Activated naive CD8-positive, alpha-beta T cell (primary cell): Measurements from ENCODE around the gene CA11.

Experiments used
- H3K27ac Mint-ChIP-seq: one replicate; pipeline ENCODE4 v1.8.0; 2021; ENCODE audit warnings: mixed read lengths
- H3K27me3 Mint-ChIP-seq: one replicate; pipeline ENCODE4 v1.8.0; 2021; ENCODE audit warnings: mixed read lengths
- H3K36me3 Mint-ChIP-seq: one replicate; pipeline ENCODE4 v1.8.0; 2021; ENCODE audit warnings: mixed read lengths
- H3K4me1 Mint-ChIP-seq: one replicate; pipeline ENCODE4 v1.8.0; 2021; ENCODE audit warnings: low read depth, mixed read lengths
- H3K4me3 Mint-ChIP-seq: one replicate; pipeline ENCODE4 v1.8.0; 2021; ENCODE audit warnings: mild to moderate bottlenecking, mixed read lengths
- H3K9me3 Mint-ChIP-seq: one replicate; pipeline ENCODE4 v1.8.0; 2021; ENCODE audit warnings: low read depth, mixed read lengths

Gene CA11

DNA sequence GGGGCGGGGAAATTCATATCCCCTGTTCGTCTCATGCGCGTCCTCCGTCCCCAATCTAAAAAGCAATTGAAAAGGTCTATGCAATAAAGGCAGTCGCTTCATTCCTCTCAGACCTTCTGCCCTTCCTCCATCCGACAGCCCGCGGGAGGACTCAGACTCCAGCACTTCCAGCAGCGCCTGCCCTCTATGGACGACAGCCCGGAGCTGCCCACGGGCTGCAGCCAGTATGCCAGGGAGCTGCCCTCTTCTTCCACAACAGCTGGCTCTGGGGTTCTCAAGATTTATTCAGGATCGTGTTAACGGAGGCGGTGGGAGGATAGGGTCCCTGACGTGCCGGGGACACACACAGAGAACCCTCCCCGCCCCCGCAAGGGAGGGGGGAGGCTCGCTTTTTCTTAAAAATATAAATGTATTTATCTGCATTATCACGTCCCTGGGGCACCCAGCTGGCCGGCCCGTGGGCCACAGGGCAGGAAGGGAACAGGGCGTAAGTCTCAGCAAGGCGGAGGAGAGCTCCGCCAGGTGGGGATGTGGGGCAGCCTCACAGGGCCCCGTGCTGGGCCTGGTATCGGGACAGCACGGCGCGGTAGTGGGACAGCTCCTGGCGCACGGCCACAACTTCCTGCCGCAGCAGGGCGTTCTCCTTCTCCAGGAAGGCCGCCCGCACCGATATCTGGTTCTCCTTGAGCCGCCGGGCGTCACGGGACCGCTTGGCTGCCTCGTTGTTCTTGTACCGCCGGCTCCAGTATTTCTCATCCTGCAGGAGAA is 15.5 kb downstream of the CA11 start:
- Mint-ChIP-seq H3K27ac (no peak overlapping the region), H3K27me3 (no peaks in the 10 kb centered on the region), H3K4me3 (no peak overlapping the region), H3K36me3 (no peaks in the 10 kb centered on the region), H3K9me3 (no peaks in the 10 kb centered on the region), H3K4me1 (peaks cover 42% of the 10 kb centered on the region)

DNA sequence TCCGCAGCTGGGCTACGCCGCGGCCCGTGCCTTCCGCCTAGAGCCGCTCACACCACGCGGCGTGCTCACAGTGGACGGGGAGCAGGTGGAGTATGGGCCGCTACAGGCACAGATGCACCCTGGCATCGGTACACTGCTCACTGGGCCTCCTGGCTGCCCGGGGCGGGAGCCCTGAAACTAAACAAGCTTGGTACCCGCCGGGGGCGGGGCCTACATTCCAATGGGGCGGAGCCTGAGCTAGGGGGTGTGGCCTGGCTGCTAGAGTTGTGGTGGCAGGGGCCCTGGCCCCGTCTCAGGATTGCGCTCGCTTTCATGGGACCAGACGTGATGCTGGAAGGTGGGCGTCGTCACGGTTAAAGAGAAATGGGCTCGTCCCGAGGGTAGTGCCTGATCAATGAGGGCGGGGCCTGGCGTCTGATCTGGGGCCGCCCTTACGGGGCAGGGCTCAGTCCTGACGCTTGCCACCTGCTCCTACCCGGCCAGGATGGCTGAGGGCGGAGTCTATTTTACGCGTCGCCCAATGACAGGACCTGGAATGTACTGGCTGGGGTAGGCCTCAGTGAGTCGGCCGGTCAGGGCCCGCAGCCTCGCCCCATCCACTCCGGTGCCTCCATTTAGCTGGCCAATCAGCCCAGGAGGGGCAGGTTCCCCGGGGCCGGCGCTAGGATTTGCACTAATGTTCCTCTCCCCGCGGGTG is 16.2 kb downstream of the CA11 start:
- no peak overlapping the region for H3K27ac Mint-ChIP-seq
- no peak overlapping the region for H3K4me3 Mint-ChIP-seq
- H3K36me3 Mint-ChIP-seq = no peaks in the 10 kb centered on the region
- no peaks in the 10 kb centered on the region for H3K9me3 Mint-ChIP-seq
- H3K27me3 Mint-ChIP-seq = no peaks in the 10 kb centered on the region
- peaks cover 42% of the 10 kb centered on the region for H3K4me1 Mint-ChIP-seq

DNA sequence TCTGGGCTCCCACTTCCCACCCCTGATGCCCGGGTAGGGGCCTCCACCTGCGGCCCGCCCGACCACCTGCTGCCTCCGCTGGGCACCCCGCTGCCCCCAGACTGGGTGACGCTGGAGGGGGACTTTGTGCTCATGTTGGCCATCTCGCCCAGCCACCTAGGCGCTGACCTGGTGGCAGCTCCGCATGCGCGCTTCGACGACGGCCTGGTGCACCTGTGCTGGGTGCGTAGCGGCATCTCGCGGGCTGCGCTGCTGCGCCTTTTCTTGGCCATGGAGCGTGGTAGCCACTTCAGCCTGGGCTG is 16.7 kb downstream of the CA11 start:
- H3K27me3 Mint-ChIP-seq = no peaks in the 10 kb centered on the region
- no peak overlapping the region for H3K27ac Mint-ChIP-seq
- peaks cover 40% of the 10 kb centered on the region for H3K4me1 Mint-ChIP-seq
- H3K36me3 Mint-ChIP-seq = no peaks in the 10 kb centered on the region
- H3K4me3 Mint-ChIP-seq = no peak overlapping the region
- no peaks in the 10 kb centered on the region for H3K9me3 Mint-ChIP-seq

DNA sequence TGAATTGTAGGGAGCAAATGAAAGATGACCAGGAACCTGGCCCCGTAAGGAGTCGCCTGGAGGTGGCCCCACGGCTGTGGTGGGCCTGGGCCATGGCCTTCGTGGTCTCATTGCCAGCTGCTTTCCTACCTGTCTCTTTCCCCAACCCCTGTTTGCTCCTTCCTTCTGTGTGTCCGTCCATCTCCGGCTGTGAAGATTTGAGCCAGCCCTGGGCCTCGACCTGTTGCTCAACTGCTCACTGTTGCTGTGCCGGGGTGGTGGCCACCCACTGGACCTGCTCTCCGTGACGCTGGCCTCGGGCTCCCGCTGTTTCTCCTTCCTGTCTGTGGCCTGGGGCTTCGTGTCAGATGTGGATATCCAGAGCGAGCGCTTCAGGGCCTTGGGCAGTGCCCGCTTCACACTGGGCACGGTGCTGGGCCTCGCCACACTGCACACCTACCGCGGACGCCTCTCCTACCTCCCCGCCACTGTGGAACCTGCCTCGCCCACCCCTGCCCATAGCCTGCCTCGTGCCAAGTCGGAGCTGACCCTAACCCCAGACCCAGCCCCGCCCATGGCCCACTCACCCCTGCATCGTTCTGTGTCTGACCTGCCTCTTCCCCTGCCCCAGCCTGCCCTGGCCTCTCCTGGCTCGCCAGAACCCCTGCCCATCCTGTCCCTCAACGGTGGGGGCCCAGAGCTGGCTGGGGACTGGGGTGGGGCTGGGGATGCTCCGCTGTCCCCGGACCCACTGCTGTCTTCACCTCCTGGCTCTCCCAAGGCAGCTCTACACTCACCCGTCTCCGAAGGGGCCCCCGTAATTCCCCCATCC is 17.3 kb downstream of the CA11 start:
- H3K27ac Mint-ChIP-seq = no peak overlapping the region
- no peak overlapping the region for H3K4me3 Mint-ChIP-seq
- no peaks in the 10 kb centered on the region for H3K27me3 Mint-ChIP-seq
- peaks cover 2% of the 10 kb centered on the region for H3K36me3 Mint-ChIP-seq
- H3K4me1 Mint-ChIP-seq = peaks cover 39% of the 10 kb centered on the region
- H3K9me3 Mint-ChIP-seq = no peaks in the 10 kb centered on the region

DNA sequence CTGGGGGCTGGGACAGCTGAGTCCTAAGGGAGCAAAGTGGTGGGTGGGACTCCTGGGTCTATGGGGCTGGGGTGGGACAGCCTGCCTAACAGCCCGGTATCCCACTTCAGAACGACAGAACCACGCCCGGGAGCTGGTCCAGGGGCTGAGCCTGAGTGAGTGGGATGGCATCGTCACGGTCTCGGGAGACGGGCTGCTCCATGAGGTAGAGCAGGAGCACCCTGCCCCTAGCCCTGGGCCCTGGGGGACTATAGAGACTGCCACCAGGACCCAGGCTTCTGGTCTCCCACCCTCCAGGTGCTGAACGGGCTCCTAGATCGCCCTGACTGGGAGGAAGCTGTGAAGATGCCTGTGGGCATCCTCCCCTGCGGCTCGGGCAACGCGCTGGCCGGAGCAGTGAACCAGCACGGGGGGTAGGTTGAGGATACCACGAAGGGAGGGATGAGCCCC is 18.1 kb downstream of the CA11 start:
- Mint-ChIP-seq H3K36me3 (peaks cover 3% of the 10 kb centered on the region), H3K27me3 (no peaks in the 10 kb centered on the region), H3K4me1 (peaks cover 37% of the 10 kb centered on the region), H3K9me3 (no peaks in the 10 kb centered on the region), H3K4me3 (no peak overlapping the region), H3K27ac (no peak overlapping the region)

DNA sequence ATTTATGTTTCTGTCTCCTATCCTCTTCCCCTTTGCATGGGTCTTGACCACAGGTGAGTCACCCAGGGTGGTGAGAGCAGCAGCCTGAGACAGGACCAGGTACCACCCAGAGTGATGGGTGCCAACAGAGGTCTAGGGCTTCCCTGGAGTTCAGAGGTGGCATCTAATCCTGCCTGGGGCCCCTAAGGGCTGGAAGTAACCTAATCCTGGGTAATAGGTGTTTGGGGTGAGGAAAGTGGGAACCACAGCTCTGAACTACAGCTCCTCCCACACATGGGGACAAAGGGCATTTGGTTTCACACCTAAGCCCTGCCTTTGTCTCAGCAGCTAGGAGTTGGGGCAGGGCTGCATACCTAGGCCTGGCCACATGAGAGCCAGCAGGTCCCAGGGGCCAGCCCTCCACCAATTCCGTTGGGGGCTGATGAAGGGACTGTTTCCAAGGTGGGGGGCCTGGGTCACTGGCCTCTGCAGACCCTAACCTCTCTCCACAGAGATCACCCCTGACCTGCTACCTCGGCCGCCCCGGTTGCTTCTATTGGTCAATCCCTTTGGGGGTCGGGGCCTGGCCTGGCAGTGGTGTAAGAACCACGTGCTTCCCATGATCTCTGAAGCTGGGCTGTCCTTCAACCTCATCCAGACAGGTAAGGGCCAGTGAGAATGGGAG is 18.7 kb downstream of the CA11 start:
- Mint-ChIP-seq H3K4me1 (peaks cover 33% of the 10 kb centered on the region), H3K4me3 (no peak overlapping the region), H3K27ac (no peak overlapping the region), H3K27me3 (no peaks in the 10 kb centered on the region), H3K9me3 (no peaks in the 10 kb centered on the region), H3K36me3 (peaks cover 3% of the 10 kb centered on the region)

DNA sequence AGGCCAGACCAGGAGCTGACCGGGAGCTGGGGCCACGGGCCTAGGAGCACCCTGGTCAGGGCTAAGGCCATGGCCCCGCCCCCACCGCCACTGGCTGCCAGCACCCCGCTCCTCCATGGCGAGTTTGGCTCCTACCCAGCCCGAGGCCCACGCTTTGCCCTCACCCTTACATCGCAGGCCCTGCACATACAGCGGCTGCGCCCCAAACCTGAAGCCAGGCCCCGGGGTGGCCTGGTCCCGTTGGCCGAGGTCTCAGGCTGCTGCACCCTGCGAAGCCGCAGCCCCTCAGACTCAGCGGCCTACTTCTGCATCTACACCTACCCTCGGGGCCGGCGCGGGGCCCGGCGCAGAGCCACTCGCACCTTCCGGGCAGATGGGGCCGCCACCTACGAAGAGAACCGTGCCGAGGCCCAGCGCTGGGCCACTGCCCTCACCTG is 20.1 kb downstream of the CA11 start:
- Mint-ChIP-seq H3K27ac (no peak overlapping the region), H3K4me3 (no peak overlapping the region), H3K9me3 (no peaks in the 10 kb centered on the region), H3K27me3 (no peaks in the 10 kb centered on the region), H3K4me1 (peaks cover 32% of the 10 kb centered on the region), H3K36me3 (peaks cover 5% of the 10 kb centered on the region)

DNA sequence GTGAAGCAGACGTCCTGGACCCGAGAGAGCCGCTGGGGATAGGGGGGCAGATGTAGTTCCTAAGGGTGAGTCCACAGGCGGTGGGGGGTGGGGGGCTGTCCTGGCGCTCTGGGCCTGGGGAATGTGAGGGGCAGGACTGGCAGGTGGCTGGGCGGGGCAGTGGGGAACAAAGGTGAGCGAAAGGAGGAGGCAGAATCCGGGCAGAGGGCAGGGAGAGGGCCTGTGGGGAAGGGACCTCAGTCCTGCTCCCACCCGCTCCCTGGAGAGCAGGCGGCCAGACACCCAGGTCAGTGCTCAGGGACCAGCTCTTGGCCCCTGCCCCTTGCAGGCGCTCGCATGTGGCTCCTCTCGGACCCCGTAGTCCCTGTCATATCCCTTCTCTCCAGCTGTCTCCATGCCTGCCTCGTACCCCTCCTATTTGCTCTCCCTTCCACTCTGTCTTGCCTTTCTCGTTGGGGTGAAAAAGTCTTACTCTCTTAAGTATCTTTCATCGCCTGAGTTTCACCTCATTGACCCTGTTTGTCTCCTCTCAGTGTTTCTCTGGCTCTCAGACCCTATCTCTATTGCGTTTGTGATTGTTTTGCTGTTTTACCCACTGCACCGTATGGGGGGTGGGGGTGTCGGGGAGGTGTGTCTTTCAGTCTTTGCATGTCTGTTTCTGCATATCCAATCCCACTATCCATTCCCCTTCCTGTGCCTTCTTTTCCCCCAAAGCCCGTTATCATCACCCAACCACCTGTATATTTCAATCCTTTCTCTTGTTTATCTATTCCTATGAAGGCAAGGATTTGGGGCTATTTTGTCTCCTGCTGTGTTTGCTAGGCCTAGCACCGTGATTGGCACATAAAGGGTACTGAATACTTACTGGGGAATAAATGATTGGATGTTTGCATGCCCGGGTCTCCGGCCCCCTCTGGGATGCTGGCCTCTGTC is 20.9 kb downstream of the CA11 start:
- Mint-ChIP-seq H3K9me3 (no peaks in the 10 kb centered on the region), H3K27me3 (no peaks in the 10 kb centered on the region), H3K4me3 (peak overlapping the region; percentile 87), H3K4me1 (peaks cover 35% of the 10 kb centered on the region), H3K27ac (peak overlapping the region; percentile 96), H3K36me3 (peaks cover 5% of the 10 kb centered on the region)

DNA sequence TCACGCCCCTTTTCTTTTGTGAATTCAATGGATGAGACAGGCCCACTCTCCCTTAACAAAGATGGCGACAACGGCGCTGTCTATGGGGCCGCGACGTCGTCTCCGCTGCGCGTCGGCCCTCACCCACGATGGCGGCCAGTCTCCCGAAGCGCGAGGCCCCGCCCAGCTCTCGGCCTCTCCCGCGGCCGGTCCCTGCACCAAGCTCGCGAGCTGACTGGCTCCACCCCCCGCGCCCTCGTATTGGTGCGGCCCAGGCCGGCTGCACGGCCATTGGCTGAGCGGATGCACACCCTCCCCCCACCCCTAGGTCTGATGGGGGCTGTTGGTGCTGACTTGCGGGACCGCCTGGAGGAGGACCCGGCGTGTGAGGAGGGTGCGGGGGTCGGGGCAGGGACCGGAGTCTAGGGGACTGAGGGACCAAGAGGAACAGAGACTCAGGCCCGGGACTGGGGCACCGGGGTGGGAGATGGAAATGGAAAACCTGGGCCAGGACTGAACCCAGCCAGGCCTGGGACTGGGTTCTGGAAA is 21.9 kb downstream of the CA11 start:
- no peaks in the 10 kb centered on the region for H3K27me3 Mint-ChIP-seq
- peak overlapping the region; percentile 87 for H3K4me3 Mint-ChIP-seq
- peak overlapping the region; percentile 96 for H3K27ac Mint-ChIP-seq
- H3K4me1 Mint-ChIP-seq = peaks cover 41% of the 10 kb centered on the region
- peaks cover 7% of the 10 kb centered on the region for H3K36me3 Mint-ChIP-seq
- H3K9me3 Mint-ChIP-seq = no peaks in the 10 kb centered on the region

DNA sequence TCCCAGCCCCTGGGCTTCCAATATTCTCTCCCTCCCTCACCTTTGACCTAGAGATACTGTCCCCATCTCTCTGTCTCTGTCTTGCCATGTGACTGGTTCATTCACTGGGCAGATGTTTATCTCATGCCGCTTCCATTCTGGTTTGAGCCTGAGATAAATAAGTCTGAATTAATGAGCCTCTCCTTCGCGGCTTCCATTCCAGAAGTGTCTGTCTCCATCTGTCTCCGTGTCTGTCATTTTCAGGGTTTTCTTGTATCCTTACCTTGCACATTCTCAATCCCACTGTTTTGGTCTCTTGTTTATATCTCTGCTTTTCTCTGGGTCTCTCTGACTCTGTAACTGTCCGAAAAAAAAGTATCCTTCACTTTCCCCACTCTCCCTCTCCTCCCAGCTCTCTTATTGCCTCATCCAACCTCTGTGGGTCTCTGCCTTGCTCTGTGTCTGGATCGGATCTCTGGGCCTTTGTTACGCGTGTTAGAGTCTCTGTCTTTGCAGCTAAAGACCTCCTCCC is 22.4 kb downstream of the CA11 start:
- H3K4me3 Mint-ChIP-seq = peak overlapping the region; percentile 87
- no peaks in the 10 kb centered on the region for H3K9me3 Mint-ChIP-seq
- peaks cover 41% of the 10 kb centered on the region for H3K4me1 Mint-ChIP-seq

DNA sequence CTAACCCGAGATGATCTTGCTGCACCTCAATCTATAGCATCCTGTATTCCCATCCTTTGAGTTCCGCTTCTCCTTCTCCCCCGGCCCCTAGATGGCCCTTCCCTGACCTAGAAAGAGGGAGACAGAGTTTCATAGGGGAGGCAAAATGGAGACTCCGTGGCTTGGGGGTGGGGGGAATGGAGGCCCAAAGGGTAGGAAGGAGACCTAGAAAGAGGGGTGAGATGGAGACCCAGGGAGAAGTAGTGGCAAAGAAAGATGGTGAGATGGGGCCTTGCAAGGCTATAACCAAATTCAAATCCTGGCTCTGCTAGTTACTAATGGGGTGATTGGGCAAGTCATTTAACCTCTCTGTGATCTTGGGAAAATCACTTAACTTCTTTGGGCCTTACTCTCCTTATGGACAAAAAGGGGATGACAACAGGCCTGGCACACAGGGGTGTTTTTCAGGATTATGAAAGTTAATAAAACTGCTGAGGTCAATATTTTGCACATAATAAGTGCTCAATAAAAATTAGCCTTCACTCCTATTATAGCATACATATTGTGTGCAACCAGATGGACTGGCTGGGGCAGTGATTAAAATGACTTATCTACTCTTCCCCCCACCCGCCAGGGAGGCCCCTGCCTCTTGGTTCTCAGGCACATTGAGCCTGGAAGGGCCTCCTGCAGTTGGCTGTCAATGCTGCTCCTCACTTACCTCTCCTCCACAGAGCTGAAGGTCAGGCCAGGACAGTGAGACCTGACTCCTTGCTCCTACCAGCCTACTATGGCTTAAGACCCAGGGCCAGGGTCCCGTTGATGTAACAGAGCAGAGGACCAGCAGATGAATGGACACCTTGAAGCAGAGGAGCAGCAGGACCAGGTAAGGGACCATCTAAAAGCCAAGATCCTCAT is 26.0 kb downstream of the CA11 start:
- H3K27ac Mint-ChIP-seq = peak overlapping the region; percentile 100

More for the DNA sequence above, 22.4 kb downstream of the CA11 start:
- peak overlapping the region; percentile 96 for H3K27ac Mint-ChIP-seq
- peaks cover 8% of the 10 kb centered on the region for H3K36me3 Mint-ChIP-seq
- H3K27me3 Mint-ChIP-seq = no peaks in the 10 kb centered on the region

DNA sequence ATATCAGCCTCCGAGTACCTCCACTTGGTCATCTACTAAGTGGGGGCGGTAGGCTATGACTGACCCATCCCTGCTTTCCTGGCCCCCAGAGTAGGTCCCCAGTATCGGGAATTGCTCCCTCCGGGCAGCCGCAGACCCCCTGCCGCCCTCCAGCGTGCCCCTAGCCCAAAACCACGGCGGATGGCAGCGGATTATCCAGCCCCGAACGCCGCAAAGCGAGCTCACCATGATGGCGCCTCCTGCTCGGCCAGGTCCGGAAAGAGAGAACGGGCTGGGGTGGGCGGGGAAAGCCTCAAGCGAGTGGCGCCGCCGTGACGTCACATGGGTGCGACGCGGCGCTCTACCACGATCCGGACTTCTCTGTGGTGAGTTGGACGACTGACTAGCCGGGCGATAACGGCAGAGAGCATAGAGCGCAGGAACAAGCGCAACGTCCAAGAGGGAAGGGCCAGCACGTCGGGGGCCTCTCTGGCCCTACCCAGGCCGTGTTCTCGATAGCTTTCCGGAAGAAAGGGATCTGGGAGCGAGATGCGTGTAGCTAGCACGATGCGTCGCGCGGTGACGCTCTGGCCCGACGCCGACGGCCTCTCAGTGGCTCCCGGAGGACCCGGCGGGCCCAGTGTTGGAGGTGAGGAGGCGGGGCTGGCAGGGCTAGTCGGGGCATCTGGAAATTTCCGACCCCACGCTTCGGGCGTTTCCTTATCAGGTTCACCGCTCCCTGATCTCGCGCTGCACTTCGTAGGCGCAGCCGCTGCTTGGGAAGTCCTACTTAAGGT is 26.9 kb downstream of the CA11 start, which contains the start of the genes RPL18 and SPHK2:
Gene RPL18 (minus strand): TSS at position 263 of the 776 bp plus-strand sequence. CDS start 35 bp downstream, at position 228.
Gene SPHK2 (plus strand): TSS at position 591 of the 776 bp plus-strand sequence. CDS start 1,009 bp downstream, outside the sequence.
- no peaks in the 10 kb centered on the region for H3K9me3 Mint-ChIP-seq
- H3K4me3 Mint-ChIP-seq = peak within 1 kb of the TSS; percentile 98
- H3K27ac Mint-ChIP-seq = peak within 1 kb of the TSS; percentile 100
- H3K4me1 Mint-ChIP-seq = peaks cover 41% of the 10 kb centered on the region
- H3K36me3 Mint-ChIP-seq = peaks cover 16% of the 10 kb centered on the region
- H3K27me3 Mint-ChIP-seq = no peaks in the 10 kb centered on the region

More for the DNA sequence above, 26.0 kb downstream of the CA11 start:
- Mint-ChIP-seq H3K4me3 (peak overlapping the region; percentile 98), H3K27me3 (no peaks in the 10 kb centered on the region), H3K9me3 (no peaks in the 10 kb centered on the region), H3K4me1 (peaks cover 44% of the 10 kb centered on the region), H3K36me3 (peaks cover 16% of the 10 kb centered on the region)
